DOHH2 (cell line): ENCODE measurements around the gene FAM149B1.

Experiments
- EZH2phosphoT487 ChIP-seq: fragments of 200-600 bp; sonication (generic); IDR thresholded peaks from 2 replicates; pipeline ENCODE4 v1.6.1; 2017; ENCODE audit warnings: borderline replicate concordance, mild to moderate bottlenecking, antibody characterized with exemption, low read length, moderate library complexity, mixed read lengths
- TF ChIP-seq, protein P1 (sequence below): fragments of 200-600 bp; sonication (generic); IDR thresholded peaks from one replicate; pipeline ENCODE4 v1.5.1; 2014; ENCODE audit warnings: antibody characterized with exemption, mild to moderate bottlenecking, low read depth, low read length; ENCODE audit not compliant: poor library complexity, severe bottlenecking

DNA sequence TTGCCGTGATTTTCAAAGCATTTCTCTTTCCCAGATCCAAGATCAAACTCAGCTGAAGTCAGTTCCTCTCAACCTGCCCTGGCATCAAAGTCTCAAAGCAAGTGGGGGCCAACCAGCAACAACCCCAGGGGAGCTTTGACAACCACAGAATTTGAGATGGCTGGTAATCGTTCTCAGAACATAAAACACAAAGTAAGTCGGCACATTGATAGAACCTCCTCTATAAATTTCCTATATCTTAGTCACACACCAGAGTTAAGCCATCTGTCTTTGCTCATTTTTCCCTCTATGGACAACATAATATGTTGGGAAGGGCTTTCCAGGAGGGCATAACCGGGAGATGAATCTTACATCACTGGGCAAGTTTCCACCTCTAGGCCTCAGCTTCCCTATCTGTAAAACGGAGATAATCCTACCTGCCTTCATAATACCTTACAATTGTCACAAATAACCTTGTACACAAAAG is 80.4 kb downstream of the FAM149B1 start:
- TF ChIP-seq, protein P1, sequence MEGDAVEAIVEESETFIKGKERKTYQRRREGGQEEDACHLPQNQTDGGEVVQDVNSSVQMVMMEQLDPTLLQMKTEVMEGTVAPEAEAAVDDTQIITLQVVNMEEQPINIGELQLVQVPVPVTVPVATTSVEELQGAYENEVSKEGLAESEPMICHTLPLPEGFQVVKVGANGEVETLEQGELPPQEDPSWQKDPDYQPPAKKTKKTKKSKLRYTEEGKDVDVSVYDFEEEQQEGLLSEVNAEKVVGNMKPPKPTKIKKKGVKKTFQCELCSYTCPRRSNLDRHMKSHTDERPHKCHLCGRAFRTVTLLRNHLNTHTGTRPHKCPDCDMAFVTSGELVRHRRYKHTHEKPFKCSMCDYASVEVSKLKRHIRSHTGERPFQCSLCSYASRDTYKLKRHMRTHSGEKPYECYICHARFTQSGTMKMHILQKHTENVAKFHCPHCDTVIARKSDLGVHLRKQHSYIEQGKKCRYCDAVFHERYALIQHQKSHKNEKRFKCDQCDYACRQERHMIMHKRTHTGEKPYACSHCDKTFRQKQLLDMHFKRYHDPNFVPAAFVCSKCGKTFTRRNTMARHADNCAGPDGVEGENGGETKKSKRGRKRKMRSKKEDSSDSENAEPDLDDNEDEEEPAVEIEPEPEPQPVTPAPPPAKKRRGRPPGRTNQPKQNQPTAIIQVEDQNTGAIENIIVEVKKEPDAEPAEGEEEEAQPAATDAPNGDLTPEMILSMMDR = no peak
- no peak for TF ChIP-seq EZH2phosphoT487
